PC-3 (cell line): ENCODE results near the gene DGKB. TPM values are rescaled to one million over a fixed set of nuclear protein-coding genes. Genes with fewer than 3 reads are reported as not detected.

Experiments used
- ATAC-seq: fragments of 200-7000 bp; cut with Tn5 transposase; 2 replicates; pipeline ENCODE4 v1.9.1; 2020; ENCODE audit warnings: mild to moderate bottlenecking, moderate library complexity
- BruUV-seq: library from RNA; stranded (reverse); fragments of 400-500 nt; replicated peaks from 2 replicates; lab custom pipeline; 2021; lab: Mats Ljungman, UMichigan
- CTCF ChIA-PET: fragments of 300-600 bp; sonication (Branson Sonifier 250); formaldehyde crosslinking; loops from one replicate; lab custom pipeline; 2022; ENCODE audit warnings: antibody characterized with exemption; lab: Charles Lee
- POLR2A ChIA-PET: fragments of 300-600 bp; sonication (Branson Sonifier 250); formaldehyde crosslinking; loops from one replicate; lab custom pipeline; 2022; ENCODE audit warnings: antibody characterized with exemption; ENCODE audit not compliant: unreplicated experiment; lab: Charles Lee
- DNase-seq: peaks from one replicate; pipeline ENCODE4 v3.0.0-alpha.2; 2015
- H2AFZ ChIP-seq: fragments of 300-600 bp; sonication (generic); 2 replicates; pipeline ENCODE4 v1.6.0; 2016; ENCODE audit warnings: antibody characterized with exemption, low read length
- H3F3A ChIP-seq: fragments of 300-600 bp; sonication (generic); one replicate; pipeline ENCODE4 v1.6.0; 2017; ENCODE audit warnings: antibody characterized with exemption, low read length, control low read depth, mild to moderate bottlenecking; ENCODE audit not compliant: unreplicated experiment
- H3K27ac ChIP-seq: fragments of 300-600 bp; sonication (generic); 2 replicates; pipeline ENCODE4 v1.5.1; 2016; ENCODE audit warnings: mild to moderate bottlenecking, low read length
- H3K27me3 ChIP-seq: fragments of 300-600 bp; sonication (generic); 2 replicates; pipeline ENCODE4 v1.6.1; 2016; ENCODE audit warnings: low read length, mixed read lengths
- H3K36me3 ChIP-seq: fragments of 300-600 bp; sonication (generic); 2 replicates; pipeline ENCODE4 v1.6.1; 2016; ENCODE audit warnings: low read depth, mixed run types, low read length, mixed read lengths
- H3K4me1 ChIP-seq: fragments of 300-600 bp; sonication (generic); 2 replicates; pipeline ENCODE4 v1.5.1; 2016; ENCODE audit warnings: low read length; ENCODE audit not compliant: insufficient read depth
- H3K4me2 ChIP-seq: fragments of 300-600 bp; sonication (generic); 2 replicates; pipeline ENCODE4 v1.6.0; 2016; ENCODE audit warnings: low read length
- H3K4me3 ChIP-seq: fragments of 300-600 bp; sonication (generic); 2 replicates; pipeline ENCODE4 v1.5.1; 2016; ENCODE audit warnings: mild to moderate bottlenecking, low read length, mixed read lengths
- H3K79me2 ChIP-seq: fragments of 300-600 bp; sonication (generic); 2 replicates; pipeline ENCODE4 v1.6.1; 2017; ENCODE audit warnings: low read length, mixed read lengths
- H3K9ac ChIP-seq: fragments of 300-600 bp; sonication (generic); 2 replicates; pipeline ENCODE4 v1.6.0; 2016; ENCODE audit warnings: mild to moderate bottlenecking, low read length
- H3K9me2 ChIP-seq: fragments of 300-600 bp; sonication (generic); replicated peaks from 2 replicates; pipeline ENCODE4 v1.6.1; 2016; ENCODE audit warnings: mixed run types, low read length, mixed read lengths
- H3K9me3 ChIP-seq: fragments of 300-600 bp; sonication (generic); 2 replicates; pipeline ENCODE4 v1.6.1; 2016; ENCODE audit warnings: low read length, mixed read lengths
- H4K20me1 ChIP-seq: fragments of 300-600 bp; sonication (generic); 2 replicates; pipeline ENCODE4 v1.6.1; 2016; ENCODE audit warnings: low read length, mixed read lengths
- CTCF ChIP-seq: fragments of 300-600 bp; sonication (generic); conservative IDR thresholded peaks from 2 replicates; pipeline ENCODE4 v1.5.1; 2017; ENCODE audit warnings: antibody characterized with exemption, low read depth, mild to moderate bottlenecking, low read length
- EZH2 ChIP-seq: fragments of 300-600 bp; sonication (generic); IDR thresholded peaks from one replicate; pipeline ENCODE4 v1.6.1; 2017; ENCODE audit warnings: antibody characterized with exemption, mild to moderate bottlenecking, low read length; ENCODE audit not compliant: unreplicated experiment
- EZH2phosphoT487 ChIP-seq: fragments of 300-600 bp; sonication (generic); IDR thresholded peaks from 2 replicates; pipeline ENCODE4 v1.6.1; 2018; ENCODE audit warnings: mild to moderate bottlenecking, antibody characterized with exemption, low read length, borderline replicate concordance
- intact Hi-C: fragments of 100-400 bp; cut with micrococcal nuclease; formaldehyde crosslinking; loops from 2 replicates; pipeline ENCODE4 v1.9.0; 2023
- total RNA-seq: library from RNA; depleted of rRNA; stranded (reverse); fragments of >200 nt; gene quantifications from 2 replicates; pipeline ENCODE4 v1.2.3, GENCODE V29; 2014

The DGKB gene
- total RNA-seq, 1 experiment from 2014 or later: 0.15 TPM

- no peak overlapping the region for H3K9ac ChIP-seq
- H3K9me2 ChIP-seq: no peaks in the 10 kb centered on the region
- H3K4me3 ChIP-seq: no peak overlapping the region
- H4K20me1 ChIP-seq: no peaks in the 10 kb centered on the region
- H3K4me1 ChIP-seq: peaks cover 11% of the 10 kb centered on the region
- no peak overlapping the region for H2AFZ ChIP-seq
- ATAC-seq (no peak), DNase-seq (no peak)
- H3K36me3 ChIP-seq: no peaks in the 10 kb centered on the region
- H3K9me3 ChIP-seq: no peaks in the 10 kb centered on the region
- no peak overlapping the region for H3K4me2 ChIP-seq
- H3K27me3 ChIP-seq: no peaks in the 10 kb centered on the region
- TF ChIP-seq EZH2phosphoT487 (no peak), EZH2 (no peak), CTCF (no peak)
- H3K27ac ChIP-seq: no peak overlapping the region
- intact Hi-C loops: no loop called here
- H3F3A ChIP-seq: no peaks in the 10 kb centered on the region
- no TSS peak for BruUV-seq
- H3K79me2 ChIP-seq: no peaks in the 10 kb centered on the region
- ChIA-PET POLR2A (no interaction called here), CTCF (no interaction called here)
Observed at GRCh38 chr7:14826426-14826825, 76.1 kb downstream of the DGKB start.

- Histone ChIP-seq H3K27me3 (no peaks in the 10 kb centered on the region), H4K20me1 (no peaks in the 10 kb centered on the region), H3K27ac (no peak overlapping the region), H3K36me3 (no peaks in the 10 kb centered on the region), H3K9ac (no peak overlapping the region), H3F3A (no peaks in the 10 kb centered on the region), H3K9me2 (no peaks in the 10 kb centered on the region), H3K4me2 (no peak overlapping the region), H3K9me3 (no peaks in the 10 kb centered on the region), H3K4me1 (peaks cover 13% of the 10 kb centered on the region), H3K4me3 (no peak overlapping the region), H2AFZ (no peak overlapping the region), H3K79me2 (no peaks in the 10 kb centered on the region)
- no TSS peak for BruUV-seq
- intact Hi-C loops: no loop called here
- ATAC-seq: no peak
- CTCF ChIA-PET: no interaction called here
- TF ChIP-seq EZH2 (no peak), CTCF (no peak), EZH2phosphoT487 (no peak)
- POLR2A ChIA-PET: no interaction called here
- DNase-seq: no peak
Observed at GRCh38 chr7:14825912-14826311, 76.6 kb downstream of the DGKB start.

- Histone ChIP-seq H3K4me2 (peak overlapping the region; percentile 56), H3K27ac (0 out of 2 replicates have a peak overlapping the region, but pooled peaks have one; percentile 7), H2AFZ (peak overlapping the region; percentile 22), H3K79me2 (no peaks in the 10 kb centered on the region), H4K20me1 (no peaks in the 10 kb centered on the region), H3K4me1 (peaks cover 13% of the 10 kb centered on the region), H3F3A (no peaks in the 10 kb centered on the region), H3K9me2 (no peaks in the 10 kb centered on the region), H3K9me3 (no peaks in the 10 kb centered on the region), H3K9ac (no peak overlapping the region), H3K27me3 (no peaks in the 10 kb centered on the region), H3K4me3 (no peak overlapping the region), H3K36me3 (no peaks in the 10 kb centered on the region)
- ChIA-PET CTCF (no interaction called here), POLR2A (interaction anchor here (0.6 kb wide), 1 partner anchor 66 kb away, joined by 3 read pairs; no protein-coding TSS in a partner anchor)
- BruUV-seq: no TSS peak
- ATAC-seq (no peak), DNase-seq (no peak)
- intact Hi-C loops: no loop called here
- TF ChIP-seq EZH2: no peak
- TF ChIP-seq CTCF: no peak
- TF ChIP-seq EZH2phosphoT487: no peak
Observed at GRCh38 chr7:14822481-14822854, 80.1 kb downstream of the DGKB start.
